Naive thymus-derived CD4-positive, alpha-beta T cell (primary cell): ENCODE measurements around the gene ARHGAP10. TPM values are rescaled to one million over a fixed set of nuclear protein-coding genes. Genes with fewer than 3 reads are reported as not detected.
"Not testable (repeated sequence)": the region's sequence is repeated elsewhere in the genome, so short reads cannot be mapped to it uniquely, and the experiment has no call there.

Experiments
- ATAC-seq: fragments of 150-1000 bp; cut with Tn5 transposase; 2 replicates; pipeline ENCODE4 v1.10.0; 2021; ENCODE audit warnings: mild to moderate bottlenecking, moderate library complexity
- CTCF ChIA-PET: fragments of 350-600 bp; sonication (Branson Sonifier 250); formaldehyde crosslinking; loops from one replicate; lab custom pipeline; 2021; ENCODE audit warnings: antibody characterized with exemption; lab: Charles Lee
- POLR2A ChIA-PET: fragments of 350-600 bp; sonication (Branson Sonifier 250); formaldehyde crosslinking; loops from one replicate; lab custom pipeline; 2021; ENCODE audit warnings: antibody characterized with exemption, inconsistent platforms; lab: Charles Lee
- DNase-seq, 9 donors: peaks; one replicate each; pipeline versions ENCODE4 v3.0.0 to v3.0.0-alpha.2; 2020 to 2022; ENCODE audit warnings: mixed read lengths in 1 of 9
- H3K27ac ChIP-seq: one replicate; pipeline ENCODE4 v1.7.0; 2013; ENCODE audit warnings: mild to moderate bottlenecking, low read depth, low read length, moderate library complexity
- H3K27me3 ChIP-seq, 2 donors: one replicate each; pipeline ENCODE4 v1.7.0; 2013; ENCODE audit warnings: low read length in 2 of 2, mild to moderate bottlenecking in 2 of 2, moderate library complexity in 2 of 2; ENCODE audit not compliant: control insufficient read depth in 2 of 2, insufficient read depth in 2 of 2
- H3K36me3 ChIP-seq, 3 experiments: 1 replicate in 2 of 3; 2 replicates in 1 of 3; pipeline ENCODE4 v1.7.0; 2013; ENCODE audit warnings: low read length in 3 of 3, mild to moderate bottlenecking in 3 of 3, moderate library complexity in 1 of 3; ENCODE audit not compliant: insufficient read depth in 3 of 3, control insufficient read depth in 2 of 3
- H3K4me1 ChIP-seq, 2 donors: one replicate each; pipeline ENCODE4 v1.7.0; 2013; ENCODE audit warnings: low read length in 2 of 2, mild to moderate bottlenecking in 2 of 2, moderate library complexity in 1 of 2; ENCODE audit not compliant: control insufficient read depth in 2 of 2, insufficient read depth in 2 of 2
- H3K4me3 ChIP-seq: 2 replicates; pipeline ENCODE4 v1.7.0; 2013; ENCODE audit warnings: mild to moderate bottlenecking, low read length
- H3K9me3 ChIP-seq, 3 experiments: 1 replicate in 2 of 3; 2 replicates in 1 of 3; pipeline ENCODE4 v1.7.0; 2013; ENCODE audit warnings: low read length in 3 of 3; ENCODE audit not compliant: control insufficient read depth in 2 of 3
- H3K27ac Mint-ChIP-seq, 9 donors: one replicate each; pipeline ENCODE4 v1.8.0; 2020 to 2022; ENCODE audit warnings: mixed read lengths in 9 of 9, mild to moderate bottlenecking in 8 of 9, moderate library complexity in 5 of 9, inconsistent platforms in 2 of 9
- H3K27me3 Mint-ChIP-seq, 5 donors: one replicate each; pipeline ENCODE4 v1.8.0; 2021 to 2022; ENCODE audit warnings: mixed read lengths in 5 of 5, mild to moderate bottlenecking in 1 of 5
- H3K36me3 Mint-ChIP-seq, 5 donors: one replicate each; pipeline ENCODE4 v1.8.0; 2020 to 2022; ENCODE audit warnings: mixed read lengths in 5 of 5, mild to moderate bottlenecking in 3 of 5, inconsistent platforms in 1 of 5
- H3K4me1 Mint-ChIP-seq, 7 donors: one replicate each; pipeline ENCODE4 v1.8.0; 2020 to 2022; ENCODE audit warnings: mixed read lengths in 7 of 7, mild to moderate bottlenecking in 3 of 7, inconsistent platforms in 1 of 7
- H3K4me3 Mint-ChIP-seq, 10 donors: one replicate each; pipeline ENCODE4 v1.8.0; 2020 to 2022; ENCODE audit warnings: mild to moderate bottlenecking in 10 of 10, mixed read lengths in 10 of 10, moderate library complexity in 6 of 10, inconsistent platforms in 2 of 10
- H3K9me3 Mint-ChIP-seq, 11 donors: one replicate each; pipeline ENCODE4 v1.8.0; 2020 to 2022; ENCODE audit warnings: mixed read lengths in 11 of 11, mild to moderate bottlenecking in 4 of 11, inconsistent platforms in 1 of 11, moderate library complexity in 1 of 11
- intact Hi-C, 2 donors: fragments of 100-400 bp; cut with micrococcal nuclease; formaldehyde crosslinking; loops; one replicate each; pipeline ENCODE4 v1.15.1; 2023
- polyA plus RNA-seq, 2 donors: library from polyadenylated mRNA; unstranded; fragments of 300-500 nt; fragmentation: Illumina TruSeq; gene quantifications; one replicate each; pipeline ENCODE4 v1.2.3, GENCODE V29; 2021
- total RNA-seq, 6 experiments: library from RNA in 5 of 6; stranded (reverse) in 5 of 6; gene quantifications; 1 replicate in 5 of 6; 2 replicates in 1 of 6; pipeline ENCODE4 v1.2.3 and lab custom pipeline; 2021 to 2026

Gene ARHGAP10
- total and polyA plus RNA-seq, 7 experiments from 2014 or later = 1.9 to 8.5 (median 3.0) TPM

- peaks cover 0 to 58% (median 23%) of the 10 kb centered on the region in 3 experiments for H3K36me3 ChIP-seq
- Mint-ChIP-seq H3K36me3 (peaks cover 33 to 98% (median 92%) of the 10 kb centered on the region in 5 donors), H3K27ac (peak overlapping the region in 3 of 9 donors; percentile 8 to 46 (median 31)), H3K9me3 (peaks cover 13 to 64% (median 37%) of the 10 kb centered on the region in 11 donors), H3K27me3 (no peaks in the 10 kb centered on the region), H3K4me3 (no peak overlapping the region), H3K4me1 (no peaks in the 10 kb centered on the region)
- intact Hi-C loops = no loop called here
- ATAC-seq (no peak), DNase-seq (no peak)
- no peak overlapping the region for H3K27ac ChIP-seq
- H3K9me3 ChIP-seq = peaks cover 0 to 49% (median 24%) of the 10 kb centered on the region in 3 experiments
- ChIA-PET POLR2A (interaction anchor here (0.7 kb wide), 1 partner anchor 23 kb away, joined by 4 read pairs; no protein-coding TSS in a partner anchor), CTCF (interaction anchor here (0.7 kb wide), 1 partner anchor 17 kb away, joined by 4 read pairs; no protein-coding TSS in a partner anchor)
- no peak overlapping the region for H3K4me3 ChIP-seq
- no peaks in the 10 kb centered on the region for H3K27me3 ChIP-seq
- no peaks in the 10 kb centered on the region for H3K4me1 ChIP-seq
These were observed 345.7 kb downstream of the ARHGAP10 start for GRCh38 chr4:148077581-148077980.

GRCh38 chr4:148078061-148078460 is 346.2 kb downstream of the ARHGAP10 start:
- H3K36me3 ChIP-seq = peaks cover 0 to 58% (median 23%) of the 10 kb centered on the region in 3 experiments
- peaks cover 13 to 63% (median 37%) of the 10 kb centered on the region in 11 donors for H3K9me3 Mint-ChIP-seq
- DNase-seq (no peak), ATAC-seq (no peak)
- ChIA-PET POLR2A (no interaction called here), CTCF (interaction anchor here (0.7 kb wide), 1 partner anchor 17 kb away, joined by 4 read pairs; no protein-coding TSS in a partner anchor)
- H3K27me3 ChIP-seq = no peaks in the 10 kb centered on the region
- H3K27ac ChIP-seq = no peak overlapping the region
- H3K36me3 Mint-ChIP-seq = peaks cover 28 to 98% (median 88%) of the 10 kb centered on the region in 5 donors
- no peaks in the 10 kb centered on the region for H3K27me3 Mint-ChIP-seq
- no peaks in the 10 kb centered on the region for H3K4me1 ChIP-seq
- H3K27ac Mint-ChIP-seq = peak overlapping the region in 3 of 9 donors; percentile 6 to 71 (median 31)
- intact Hi-C loops = no loop called here
- no peak overlapping the region for H3K4me3 ChIP-seq
- H3K9me3 ChIP-seq = peaks cover 0 to 48% (median 24%) of the 10 kb centered on the region in 3 experiments
- no peak overlapping the region for H3K4me3 Mint-ChIP-seq
- no peaks in the 10 kb centered on the region for H3K4me1 Mint-ChIP-seq

GRCh38 chr4:148079961-148080360 is 348.1 kb downstream of the ARHGAP10 start:
- no peak for DNase-seq
- peaks cover 0 to 29% (median 11%) of the 10 kb centered on the region in 3 experiments for H3K9me3 ChIP-seq
- no peaks in the 10 kb centered on the region for H3K27me3 ChIP-seq
- Mint-ChIP-seq H3K4me3 (no peak overlapping the region), H3K36me3 (peaks cover 12 to 96% (median 86%) of the 10 kb centered on the region in 5 donors), H3K27me3 (no peaks in the 10 kb centered on the region), H3K27ac (peak overlapping the region in 1 of 9 donors; percentile 18), H3K9me3 (peaks cover 12 to 59% (median 24%) of the 10 kb centered on the region in 11 donors), H3K4me1 (peaks cover 0 to 16% (median 5%) of the 10 kb centered on the region in 7 donors)
- no peak overlapping the region for H3K27ac ChIP-seq
- no peaks in the 10 kb centered on the region for H3K4me1 ChIP-seq
- H3K36me3 ChIP-seq = peaks cover 0 to 49% (median 18%) of the 10 kb centered on the region in 3 experiments
- ChIA-PET POLR2A (no interaction called here), CTCF (no interaction called here)
- no peak for ATAC-seq
- no peak overlapping the region for H3K4me3 ChIP-seq
- intact Hi-C loops = no loop called here

- CTCF ChIA-PET = no interaction called here
- H3K4me3 ChIP-seq = no peak overlapping the region
These were observed 349.4 kb downstream of the ARHGAP10 start for GRCh38 chr4:148081267-148081666.

GRCh38 chr4:148081745-148082144 is 349.9 kb downstream of the ARHGAP10 start:
- no peaks in the 10 kb centered on the region for H3K27me3 Mint-ChIP-seq
- no peak for ATAC-seq
- H3K4me1 Mint-ChIP-seq = peaks cover 0 to 32% (median 17%) of the 10 kb centered on the region in 7 donors
- no peak overlapping the region for H3K4me3 ChIP-seq
- no peak overlapping the region for H3K27ac ChIP-seq
- no peak overlapping the region for H3K4me3 Mint-ChIP-seq
- H3K4me1 ChIP-seq = no peaks in the 10 kb centered on the region
- H3K36me3 Mint-ChIP-seq = peaks cover 0 to 92% (median 84%) of the 10 kb centered on the region in 5 donors
- DNase-seq = no peak
- POLR2A ChIA-PET = no interaction called here
- H3K9me3 Mint-ChIP-seq = peaks cover 2 to 55% (median 18%) of the 10 kb centered on the region in 11 donors
- CTCF ChIA-PET = no interaction called here
- peaks cover 0 to 48% (median 18%) of the 10 kb centered on the region in 3 experiments for H3K36me3 ChIP-seq
- H3K27ac Mint-ChIP-seq = peak overlapping the region in 4 of 9 donors; percentile 36 to 63 (median 53)
- intact Hi-C loops = no loop called here
- peaks cover 0 to 11% (median 0%) of the 10 kb centered on the region in 3 experiments for H3K9me3 ChIP-seq
- no peaks in the 10 kb centered on the region for H3K27me3 ChIP-seq

More at GRCh38 chr4:148081267-148081666, 349.4 kb downstream of the ARHGAP10 start:
- Histone ChIP-seq H3K4me1 (no peaks in the 10 kb centered on the region), H3K9me3 (peaks cover 0 to 16% (median 0%) of the 10 kb centered on the region in 3 experiments), H3K27me3 (no peaks in the 10 kb centered on the region), H3K36me3 (peaks cover 0 to 49% (median 18%) of the 10 kb centered on the region in 3 experiments), H3K27ac (no peak overlapping the region)
- intact Hi-C loops = no loop called here
- Mint-ChIP-seq H3K27ac (peak overlapping the region in 2 of 9 donors; percentile 28 to 55), H3K9me3 (peaks cover 2 to 59% (median 19%) of the 10 kb centered on the region in 11 donors), H3K4me3 (no peak overlapping the region), H3K4me1 (peaks cover 0 to 29% (median 15%) of the 10 kb centered on the region in 7 donors), H3K36me3 (peaks cover under 1 to 96% (median 86%) of the 10 kb centered on the region in 5 donors), H3K27me3 (no peaks in the 10 kb centered on the region)
- ATAC-seq (no peak), DNase-seq (no peak)
- POLR2A ChIA-PET = no interaction called here

- H3K4me1 ChIP-seq, CTCF ChIA-PET, ATAC-seq, intact Hi-C loops, H3K27me3 Mint-ChIP-seq, H3K27me3 ChIP-seq, H3K4me3 Mint-ChIP-seq, H3K9me3 ChIP-seq, H3K27ac ChIP-seq, H3K4me3 ChIP-seq, POLR2A ChIA-PET, DNase-seq: not testable (repeated sequence)
- H3K27ac Mint-ChIP-seq = peak overlapping the region in 4 of 9 donors; percentile 14 to 59 (median 28)
- peaks cover 2 to 41% (median 15%) of the 10 kb centered on the region in 11 donors for H3K9me3 Mint-ChIP-seq
- peaks cover 0 to 35% (median 11%) of the 10 kb centered on the region in 3 experiments for H3K36me3 ChIP-seq
- peaks cover 0 to 45% (median 30%) of the 10 kb centered on the region in 7 donors for H3K4me1 Mint-ChIP-seq
- peaks cover 0 to 86% (median 83%) of the 10 kb centered on the region in 5 donors for H3K36me3 Mint-ChIP-seq
These were observed 351.2 kb downstream of the ARHGAP10 start for GRCh38 chr4:148083073-148083472.
